GM18526 (cell line): ENCODE data around the gene RNF114.

Experiments used
- POLR2A ChIP-seq: IDR thresholded peaks from 3 replicates; pipeline ENCODE4 v1.6.1; 2011; ENCODE audit not compliant: insufficient read length; ENCODE audit errors: extremely low read depth

Gene RNF114

DNA sequence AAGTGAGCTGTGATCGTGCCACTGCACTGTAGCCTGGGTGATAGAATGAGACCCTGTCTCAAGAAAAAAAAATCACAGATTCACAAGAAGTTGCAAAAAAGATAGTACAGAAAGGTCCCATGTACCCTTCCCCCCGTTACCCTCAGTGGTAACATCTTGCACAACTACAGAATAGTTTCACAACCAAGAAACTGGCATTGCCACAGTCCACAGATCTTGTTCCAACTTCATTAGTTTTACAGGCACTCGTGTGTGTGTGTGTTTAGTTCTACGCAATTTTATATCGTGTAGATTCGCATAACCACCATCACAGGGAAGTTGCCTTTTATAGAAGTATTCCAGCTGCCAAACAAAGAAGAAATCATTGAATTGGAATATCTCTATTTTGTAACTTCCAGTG lies 40.0 kb upstream of the RNF114 start:
- TF ChIP-seq POLR2A = no peak

DNA sequence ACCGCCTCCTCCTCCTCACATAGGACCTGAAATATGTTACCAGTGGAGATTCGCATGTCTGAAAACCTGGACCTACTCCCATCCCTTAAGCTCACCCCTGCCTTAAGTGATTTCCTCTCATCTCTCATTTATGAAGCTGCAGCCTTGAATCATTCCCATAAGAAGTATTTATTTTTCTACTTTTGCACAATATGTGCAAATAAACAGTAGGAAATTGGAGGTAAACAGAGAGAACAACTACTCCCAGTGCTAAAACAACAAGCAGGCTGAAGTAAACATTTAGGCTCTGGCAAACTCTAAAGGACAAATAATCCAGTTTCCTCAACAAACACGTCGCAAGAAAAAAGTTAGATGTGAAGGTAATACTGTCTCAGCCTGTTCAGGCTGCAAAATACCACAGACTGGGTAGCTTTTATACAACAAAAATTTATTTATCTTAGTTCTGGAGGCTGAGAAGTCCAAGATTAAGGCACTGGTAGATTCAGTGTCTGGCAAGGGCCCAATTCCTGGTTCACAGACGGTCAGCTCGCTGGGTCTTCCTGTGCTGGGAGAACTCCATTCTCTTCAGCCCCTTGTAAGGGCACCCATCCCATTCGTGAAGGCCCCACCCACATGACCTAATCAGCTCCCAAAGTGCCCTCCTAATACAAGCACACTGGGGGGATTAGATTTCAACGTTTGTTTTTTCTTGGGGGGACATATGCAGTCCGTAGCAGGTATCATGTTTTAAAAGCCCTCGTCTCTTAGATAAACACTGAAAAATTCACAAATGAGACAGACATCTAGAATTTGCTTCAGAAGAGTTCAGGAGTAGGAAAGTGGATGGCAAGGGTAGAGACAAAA lies 36.4 kb upstream of the RNF114 start:
- TF ChIP-seq POLR2A = no peak

DNA sequence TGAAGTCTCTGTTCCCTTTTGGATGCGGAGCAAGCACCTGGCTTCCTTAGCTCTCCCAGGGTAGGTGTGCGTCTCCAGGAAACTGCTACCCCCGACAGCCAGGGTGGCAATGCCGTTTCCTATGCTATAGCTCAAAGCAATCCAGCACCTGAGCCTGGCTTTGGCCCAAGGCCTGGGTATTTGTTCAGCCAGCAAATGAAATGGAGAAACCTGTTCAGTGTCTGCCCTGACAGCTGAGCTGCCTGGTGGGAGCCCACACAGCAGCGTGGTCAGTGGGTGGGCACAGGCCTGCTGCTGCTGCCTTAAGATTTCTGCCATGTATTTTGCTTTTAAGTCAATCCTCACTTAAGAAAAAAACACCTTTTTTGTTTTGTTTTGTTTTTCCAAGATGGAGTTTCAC lies 34.6 kb upstream of the RNF114 start:
- TF ChIP-seq POLR2A = no peak

DNA sequence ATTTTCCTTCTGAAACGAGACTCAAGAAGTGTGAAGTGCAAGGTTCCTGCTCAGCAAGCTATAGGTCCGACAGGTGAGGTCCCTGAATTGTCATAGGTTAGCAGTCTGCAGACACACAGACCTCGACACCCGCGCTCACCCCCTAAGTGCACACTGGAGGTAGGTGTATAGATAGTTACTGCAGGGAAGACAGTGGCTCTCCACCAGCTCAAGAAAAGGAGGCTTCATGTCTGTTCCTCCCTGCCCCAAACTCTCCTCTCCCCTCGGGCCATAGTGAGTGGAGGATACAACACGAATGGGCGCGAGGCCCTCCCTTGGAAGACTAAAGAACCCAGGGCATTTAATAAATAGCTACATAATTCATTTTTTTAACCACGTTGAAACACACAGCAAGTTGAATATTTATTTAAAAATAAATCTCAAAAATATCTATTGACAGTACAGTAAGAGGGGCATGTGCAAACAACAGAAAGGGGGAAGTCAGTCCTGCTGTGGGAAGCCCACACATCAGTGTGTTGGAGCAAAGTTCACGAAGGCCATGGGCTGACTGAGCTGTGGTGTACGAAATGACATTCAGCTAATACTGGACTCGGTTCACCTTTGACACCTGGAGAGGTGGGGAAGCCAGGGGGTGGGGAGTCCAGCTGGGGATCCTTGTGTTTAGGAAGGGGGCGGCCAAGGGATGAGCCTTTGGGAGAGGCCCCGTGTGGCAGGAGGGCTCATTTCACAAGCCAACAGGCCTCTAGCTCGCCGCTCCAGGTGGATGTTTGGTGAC lies 31.6 kb upstream of the RNF114 start:
- no peak for TF ChIP-seq POLR2A

DNA sequence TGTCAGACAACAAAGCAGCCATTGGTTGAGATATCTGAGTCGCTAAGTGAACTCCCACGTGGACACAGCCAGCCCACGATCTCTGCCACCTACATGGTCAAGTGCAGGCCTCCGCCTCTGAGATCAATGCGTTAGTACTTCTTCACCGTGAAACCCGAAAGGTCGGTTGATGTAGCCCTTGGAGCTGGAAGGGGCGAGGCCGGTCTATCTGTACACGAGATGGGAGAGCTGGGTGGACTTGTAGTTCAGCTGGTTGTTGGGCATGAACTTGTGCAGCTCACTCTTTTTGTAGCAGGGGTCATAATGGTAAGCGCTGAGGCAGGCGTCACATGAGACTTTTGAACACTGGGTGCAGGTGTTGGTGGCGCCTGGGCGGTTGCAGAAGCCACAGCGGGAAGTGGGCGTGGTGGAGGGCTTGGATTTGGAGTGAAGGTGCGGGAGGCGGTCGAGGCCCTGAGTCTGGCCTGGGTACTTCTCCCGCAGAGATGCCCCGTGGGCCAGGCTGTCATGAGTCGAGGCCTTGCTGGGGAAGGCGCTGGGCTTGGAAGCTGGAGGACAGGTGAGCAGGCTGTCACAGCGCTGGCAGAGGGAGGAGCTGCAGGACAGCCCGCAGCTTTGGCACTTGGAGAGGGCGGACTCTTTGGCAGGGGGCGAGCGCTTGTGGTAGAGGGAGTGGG lies 30.6 kb upstream of the RNF114 start:
- no peak for TF ChIP-seq POLR2A

DNA sequence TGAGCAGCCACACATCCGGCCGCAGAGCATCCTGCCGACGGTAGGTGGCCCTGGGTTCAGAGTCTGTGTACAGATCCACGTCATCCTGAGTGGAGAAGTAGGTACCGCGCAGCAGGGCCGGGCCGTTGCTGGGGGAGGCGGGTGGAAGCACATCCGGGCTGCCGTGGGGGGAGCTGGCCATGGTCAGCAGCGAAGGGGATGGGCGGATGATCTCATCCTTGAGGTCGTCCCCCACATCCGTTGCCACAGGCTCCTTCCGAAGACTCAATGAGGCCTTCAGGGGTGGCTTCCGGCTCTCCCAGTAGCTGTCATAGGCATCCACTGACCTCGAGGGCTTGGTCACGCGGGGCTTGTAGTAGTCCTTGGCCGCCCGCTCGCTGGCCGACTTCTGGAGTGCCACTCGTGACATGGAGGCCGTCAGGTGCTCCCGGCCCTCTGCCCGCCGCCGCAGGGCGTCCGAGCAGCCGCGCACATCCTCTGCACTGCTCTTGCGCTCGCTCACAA lies 30.0 kb upstream of the RNF114 start:
- no peak for TF ChIP-seq POLR2A

DNA sequence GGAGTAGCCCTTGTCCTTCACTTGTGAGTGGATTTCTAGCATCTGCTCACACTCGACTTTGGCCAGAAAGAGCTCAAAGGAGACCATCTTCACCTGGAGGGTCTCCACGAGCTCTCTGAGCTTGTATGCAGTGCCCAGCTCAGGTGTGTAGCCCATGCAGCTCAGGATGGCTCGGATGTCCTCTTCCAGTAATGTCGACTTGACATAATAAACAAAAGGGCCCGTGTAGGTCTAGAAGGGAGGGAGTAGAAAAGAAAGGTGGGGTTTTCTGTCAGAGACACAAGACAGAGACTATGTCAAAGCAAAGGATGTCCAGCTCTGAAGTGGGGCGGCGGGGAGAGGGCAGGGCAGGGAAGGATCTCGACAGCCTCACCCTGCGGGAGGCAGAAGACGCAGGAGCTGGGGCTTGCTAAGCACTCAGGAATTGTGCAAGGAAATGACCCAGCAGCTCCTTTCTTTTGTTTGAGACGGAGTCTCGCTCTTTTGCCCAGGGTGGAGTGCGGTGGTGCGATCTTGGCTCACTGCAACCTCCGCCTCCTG lies 29.5 kb upstream of the RNF114 start:
- no peak for TF ChIP-seq POLR2A

DNA sequence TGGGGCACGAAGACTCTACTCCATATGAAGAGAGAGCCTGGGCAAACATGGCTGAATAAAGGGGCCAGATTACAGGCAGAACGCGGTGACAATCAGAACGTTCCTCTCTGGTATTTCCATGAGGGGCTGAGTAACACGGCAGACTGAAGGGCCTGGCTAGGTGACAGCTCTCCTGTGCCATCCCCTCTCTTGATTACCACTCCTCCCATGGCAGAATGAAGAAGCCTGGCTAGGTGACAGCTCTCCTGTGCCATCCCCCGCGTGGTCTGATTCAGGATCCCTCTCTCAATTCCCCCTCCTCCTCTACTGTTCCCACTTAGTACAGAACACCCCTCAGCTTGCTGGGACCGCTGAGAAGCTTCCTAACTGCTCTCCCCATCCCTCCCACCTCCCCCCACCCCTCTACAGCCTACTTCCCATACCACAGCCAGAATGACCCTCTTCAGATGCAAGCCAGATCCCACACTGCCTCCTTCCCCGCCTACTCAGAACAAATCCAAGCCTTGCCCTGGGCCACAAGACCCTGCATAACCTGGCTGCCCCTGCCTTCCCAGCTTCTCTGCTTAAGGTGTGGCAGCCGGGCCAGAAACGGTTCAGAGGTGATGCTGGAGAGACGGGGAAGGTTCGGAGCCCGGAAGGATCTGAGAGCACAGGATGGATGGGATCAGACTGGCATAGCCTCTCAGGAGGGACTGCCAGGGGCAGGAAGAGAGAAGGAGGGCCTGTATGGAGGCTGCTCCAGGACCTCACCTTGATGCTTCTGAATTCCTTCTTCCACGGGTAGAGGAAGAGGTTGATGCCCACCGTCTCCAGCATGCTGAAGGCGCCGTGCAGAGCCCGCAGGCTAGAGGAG lies 28.6 kb upstream of the RNF114 start:
- TF ChIP-seq POLR2A = no peak

DNA sequence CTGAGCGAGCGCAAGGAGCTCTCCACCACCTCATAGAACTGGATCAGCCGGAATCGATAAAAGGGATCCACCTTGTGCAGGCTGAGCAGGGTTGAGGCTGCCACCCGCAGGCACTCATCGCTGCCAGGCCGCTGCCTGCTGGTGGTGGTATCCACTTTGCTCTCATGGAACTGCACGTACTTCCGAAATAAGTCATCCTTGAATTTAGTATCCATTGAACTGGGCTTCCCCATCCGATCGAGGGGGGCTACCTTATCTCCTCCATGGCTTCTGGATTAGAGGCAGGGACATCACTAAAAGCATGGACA lies 28.0 kb upstream of the RNF114 start:
- TF ChIP-seq POLR2A = no peak

DNA sequence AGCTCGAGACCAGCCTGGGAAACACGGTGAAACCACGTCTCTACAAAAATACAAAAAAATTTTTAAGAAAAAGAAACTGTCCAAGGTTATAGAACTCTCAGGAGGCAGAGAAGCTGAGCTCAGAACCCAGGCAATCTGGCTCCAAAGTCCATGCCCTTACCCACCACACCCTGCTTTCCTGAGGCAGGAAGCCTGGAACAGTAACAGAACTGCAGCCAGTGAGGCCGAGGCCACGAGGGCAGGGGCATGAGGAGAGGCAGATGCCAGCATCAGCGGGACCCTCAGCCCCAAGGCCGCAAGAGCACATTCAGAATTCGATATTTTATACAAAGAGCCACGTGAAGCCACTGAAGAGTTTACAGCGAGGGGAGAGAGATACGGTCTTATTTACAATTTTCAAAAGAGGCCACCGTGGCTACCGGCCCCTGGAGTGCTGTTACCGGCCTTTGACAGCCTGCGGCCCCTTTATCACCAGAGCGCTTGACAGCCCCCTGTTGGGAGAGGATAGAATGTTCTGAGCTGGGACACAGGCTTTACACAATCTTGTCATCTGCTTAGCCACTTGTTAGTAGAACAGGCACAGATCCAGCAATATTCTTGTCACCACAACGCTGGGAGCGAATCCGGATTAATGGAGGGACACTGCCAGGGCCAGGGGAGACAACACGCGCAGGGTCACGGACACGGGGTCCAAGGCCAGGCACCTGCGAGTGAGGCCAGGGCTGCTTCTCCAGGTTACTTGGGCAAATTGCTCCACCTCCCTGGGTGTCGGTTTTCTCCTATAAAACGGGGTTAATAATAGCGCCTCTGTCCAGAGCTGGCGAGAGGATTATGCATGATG lies 26.5 kb upstream of the RNF114 start:
- TF ChIP-seq POLR2A = no peak

DNA sequence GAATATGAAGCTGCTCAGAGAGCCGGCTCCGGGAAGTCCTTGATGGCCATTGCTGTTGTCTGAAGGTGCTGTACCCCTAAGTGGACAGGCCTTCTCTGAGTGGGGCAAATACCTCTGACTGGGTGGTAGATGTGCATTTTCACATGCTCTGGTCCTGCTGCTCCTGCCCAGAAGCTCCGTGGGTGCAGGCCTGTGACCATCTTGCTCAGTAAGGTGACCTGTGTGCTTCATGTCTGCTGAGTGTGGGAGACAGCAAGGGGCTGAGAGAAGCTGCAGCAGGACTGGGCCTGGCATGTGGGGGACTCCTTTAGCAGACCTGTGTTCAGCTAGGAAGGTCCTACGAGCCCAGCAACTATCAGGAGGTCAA lies 25.9 kb upstream of the RNF114 start:
- no peak for TF ChIP-seq POLR2A

DNA sequence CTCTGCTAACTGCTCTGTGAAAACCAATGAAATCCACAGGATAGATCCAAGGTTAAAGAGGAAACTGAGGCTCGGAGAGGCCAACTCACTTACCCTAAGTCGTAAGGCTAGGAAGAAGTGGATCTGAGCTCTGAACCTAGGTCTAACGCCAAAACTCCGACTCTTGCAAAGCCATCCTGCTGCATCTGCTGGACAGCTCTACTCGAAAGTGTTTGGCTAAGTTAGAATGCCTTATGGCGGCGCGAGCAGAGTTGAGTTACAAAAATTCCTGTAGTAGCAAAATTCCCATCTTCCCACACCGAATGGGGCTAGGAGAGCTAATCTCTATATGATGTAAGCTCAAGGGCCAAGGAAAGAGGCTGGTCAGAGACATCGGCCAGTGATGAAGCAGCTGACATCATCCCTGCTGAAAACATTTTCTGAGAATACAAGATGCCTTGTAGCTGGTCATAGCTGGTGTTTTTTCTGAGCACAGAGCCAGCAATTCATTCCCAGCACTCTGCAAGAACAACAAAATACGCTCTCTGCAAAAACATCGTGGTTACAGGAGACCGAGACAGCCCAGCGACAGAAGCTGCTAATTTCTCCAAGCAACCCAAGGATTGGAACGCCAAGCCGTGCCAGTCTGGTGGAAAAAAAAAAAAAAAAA lies 22.7 kb upstream of the RNF114 start:
- TF ChIP-seq POLR2A = no peak

DNA sequence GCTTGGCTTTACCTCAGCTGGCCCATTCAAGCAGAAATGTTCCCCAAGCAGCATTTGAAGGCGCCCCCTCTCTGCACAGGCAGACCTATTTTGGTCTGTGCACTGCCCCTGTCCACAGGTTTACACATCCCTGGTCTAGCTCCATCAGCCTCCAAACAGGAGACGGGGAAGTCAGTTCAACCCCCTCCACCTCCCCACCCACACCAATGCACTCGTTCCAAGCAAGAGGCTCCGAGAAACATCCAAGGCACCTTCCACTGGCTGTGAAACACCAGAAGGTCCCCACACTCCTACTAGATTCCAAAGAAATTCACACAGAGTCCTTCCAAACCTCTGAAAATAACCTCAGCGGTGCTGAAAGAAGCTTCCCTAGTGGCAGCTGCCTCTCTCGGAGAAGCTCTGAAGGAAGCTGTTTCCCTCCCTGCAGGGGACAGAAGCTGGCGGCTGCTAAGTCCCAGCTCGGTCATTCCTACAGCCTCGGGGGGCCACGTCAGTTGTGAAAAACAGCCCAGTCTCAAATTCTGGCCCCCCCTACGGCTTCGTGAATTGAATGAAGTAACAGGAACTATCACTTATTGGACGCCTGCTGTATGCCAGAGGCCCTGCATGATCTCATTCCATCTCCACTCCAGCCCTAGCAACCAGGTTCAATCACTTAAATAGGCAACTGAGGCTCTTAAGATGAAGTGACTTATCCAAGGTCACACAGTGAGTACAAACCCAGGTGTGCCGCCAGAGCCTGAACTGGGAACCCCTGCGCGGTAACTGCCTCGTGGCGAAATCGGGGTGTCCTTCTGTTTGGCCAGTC lies 21.7 kb upstream of the RNF114 start:
- no peak for TF ChIP-seq POLR2A

DNA sequence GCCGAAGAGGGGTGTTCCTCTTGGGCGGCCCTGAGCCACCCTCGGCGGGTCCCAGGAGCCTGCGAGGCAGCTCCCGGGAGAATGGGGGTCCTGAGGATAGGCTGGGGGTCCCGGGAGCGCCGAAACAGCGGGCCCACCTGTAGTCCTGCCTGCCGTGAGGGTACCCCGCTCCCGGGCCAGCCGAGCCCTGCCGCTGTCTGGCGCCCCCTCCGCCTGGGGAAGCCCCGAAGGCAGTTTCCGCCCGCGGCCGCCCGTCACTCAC lies 21.1 kb upstream of the RNF114 start:
- no peak for TF ChIP-seq POLR2A
